ENCODE measurements around the gene GLIS2. TPM values are rescaled to one million over a fixed set of nuclear protein-coding genes. Genes with fewer than 3 reads are reported as not detected.

Gene GLIS2
- total RNA-seq, 2 donors from 2014 or later, result 1.6 to 3.6 TPM

- intact Hi-C loops (cut with DNase I, micrococcal nuclease), result no loop called here
- no peak for DNase-seq
- no peak for ATAC-seq
Observed at GRCh38 chr16:4383591-4384444, 68.0 kb downstream of the GLIS2 start.

GRCh38 chr16:4384509-4384942 lies 68.7 kb downstream of the GLIS2 start:
- intact Hi-C loops (cut with DNase I, micrococcal nuclease), result no loop called here
- no peak for ATAC-seq
- no peak for DNase-seq

- intact Hi-C loops (cut with DNase I, micrococcal nuclease), result no loop called here
- DNase-seq (no peak), ATAC-seq (no peak)
Observed at GRCh38 chr16:4385066-4385788, 69.4 kb downstream of the GLIS2 start.

- intact Hi-C loops (cut with DNase I, micrococcal nuclease), result no loop called here
- no peak for ATAC-seq
Observed at GRCh38 chr16:4385789-4386450, 70.1 kb downstream of the GLIS2 start.

GRCh38 chr16:4386451-4386805 lies 70.6 kb downstream of the GLIS2 start:
- DNase-seq, result no peak
- intact Hi-C loops (cut with DNase I, micrococcal nuclease), result no loop called here
- no peak for ATAC-seq

More at GRCh38 chr16:4385789-4386450, 70.1 kb downstream of the GLIS2 start:
- DNase-seq, result no peak

GRCh38 chr16:4386951-4387565 lies 71.2 kb downstream of the GLIS2 start:
- no peak for DNase-seq
- no peak for ATAC-seq
- intact Hi-C loops (cut with DNase I, micrococcal nuclease), result no loop called here

GRCh38 chr16:4387781-4388180 lies 71.9 kb downstream of the GLIS2 start:
- ATAC-seq (no peak), DNase-seq (no peak)
- intact Hi-C loops (cut with DNase I, micrococcal nuclease), result no loop called here

GRCh38 chr16:4388271-4389021 lies 72.6 kb downstream of the GLIS2 start:
- ATAC-seq, result no peak
- intact Hi-C loops (cut with DNase I, micrococcal nuclease), result no loop called here
- DNase-seq, result no peak

Other genes with a start within 250 kb of the GLIS2 start
- 10 to 100 TPM; 27.2 to 32.7 TPM for gene ADCY9, start 199.6 kb upstream of the GLIS2 start, total RNA-seq
- gene SRL, start 74.0 kb upstream of the GLIS2 start, total RNA-seq, result under 1 TPM; 0.46 to 0.50 TPM
- gene TFAP4, start 43.0 kb upstream of the GLIS2 start, total RNA-seq, result 1 to 10 TPM; 8.5 to 9.4 TPM
- 10 to 100 TPM; 26.9 to 31.8 TPM for gene PAM16, start 35.3 kb downstream of the GLIS2 start, total RNA-seq
- 1 to 10 TPM; 2.2 to 4.8 TPM for gene VASN, start 55.8 kb downstream of the GLIS2 start, total RNA-seq
- gene CORO7, start 100.5 kb downstream of the GLIS2 start, total RNA-seq, result 10 to 100 TPM; 43.9 to 48.0 TPM
- 10 to 100 TPM; 43.6 to 56.7 TPM for gene DNAJA3, start 109.8 kb downstream of the GLIS2 start, total RNA-seq
- gene NMRAL1, start 158.6 kb downstream of the GLIS2 start, total RNA-seq, result 10 to 100 TPM; 36.9 to 39.6 TPM
- gene HMOX2, start 160.3 kb downstream of the GLIS2 start, total RNA-seq, result 10 to 100 TPM; 61.2 to 65.2 TPM
- 10 to 100 TPM; 17.1 to 26.8 TPM for gene CDIP1, start 222.7 kb downstream of the GLIS2 start, total RNA-seq
- gene C16orf96, start 240.3 kb downstream of the GLIS2 start, total RNA-seq, result under 1 TPM in 1 of 2 donors, not detected in 1; 0.11 TPM